SK-N-SH (cell line): ENCODE measurements around the gene NUBP1. TPM values are rescaled to one million over a fixed set of nuclear protein-coding genes. Genes with fewer than 3 reads are reported as not detected.

ENCODE experiments used
- CTCF ChIA-PET: fragments of 300-600, 350-600 bp; formaldehyde crosslinking; extraction: SDS; loops from one replicate; lab custom pipeline; 2021; lab: Yijun Ruan, JAX
- POLR2A ChIA-PET: fragments of 350-600 bp; sonication (Branson Sonifier 250); formaldehyde crosslinking; extraction: SDS; loops from one replicate; lab custom pipeline; 2020; ENCODE audit warnings: antibody characterized with exemption, inconsistent platforms; lab: Yijun Ruan, JAX
- DNase-seq: peaks from one replicate; pipeline ENCODE4 v3.0.0; 2012
- H2AFZ ChIP-seq: fragments of 200-600 bp; sonication (generic); 2 replicates; pipeline ENCODE4 v1.8.1; 2016; ENCODE audit warnings: antibody characterized with exemption, mild to moderate bottlenecking, low read depth
- H3F3A ChIP-seq: fragments of 200-600 bp; sonication (generic); replicated peaks from 2 replicates; pipeline ENCODE3; 2016; ENCODE audit warnings: antibody characterized with exemption, mild to moderate bottlenecking; ENCODE audit not compliant: insufficient read depth
- H3K27ac ChIP-seq, 2 experiments: fragments of 200-500 bp in 1 of 2; fragments of 200-600 bp in 1 of 2; sonication (Bioruptor generic) in 1 of 2; sonication (generic), shearing (Covaris generic) in 1 of 2; 2 replicates each; pipeline versions ENCODE4 v1.5.1 to v1.6.1; 2014 to 2016; ENCODE audit warnings: low read depth in 2 of 2, inconsistent platforms in 1 of 2, low read length in 1 of 2, mild to moderate bottlenecking in 1 of 2, mixed read lengths in 1 of 2
- H3K27me3 ChIP-seq: fragments of 200-600 bp; sonication (generic), shearing (Covaris generic); 2 replicates; pipeline ENCODE4 v1.6.1; 2016; ENCODE audit warnings: mixed run types; ENCODE audit not compliant: insufficient read depth
- H3K36me3 ChIP-seq, 2 experiments: fragments of 200-500 bp in 1 of 2; fragments of 200-600 bp in 1 of 2; sonication (Bioruptor generic) in 1 of 2; sonication (generic) in 1 of 2; replicated peaks in 1 of 2; 2 replicates each; pipeline versions ENCODE3 to v1.5.1; 2014 to 2016; ENCODE audit warnings: low read length in 1 of 2, mild to moderate bottlenecking in 1 of 2; ENCODE audit not compliant: insufficient read depth in 2 of 2, control insufficient read depth in 1 of 2
- H3K4me1 ChIP-seq, 2 experiments: fragments of 200-500 bp in 1 of 2; fragments of 200-600 bp in 1 of 2; sonication (Bioruptor generic) in 1 of 2; sonication (generic), shearing (Covaris generic) in 1 of 2; 2 replicates each; pipeline versions ENCODE4 v1.5.1 to v1.6.1; 2014 to 2016; ENCODE audit warnings: low read depth in 1 of 2, low read length in 1 of 2, mixed run types in 1 of 2; ENCODE audit not compliant: insufficient read depth in 2 of 2, control insufficient read depth in 1 of 2
- H3K4me2 ChIP-seq: fragments of 200-600 bp; sonication (generic), shearing (Covaris generic); 2 replicates; pipeline ENCODE4 v1.6.1; 2017; ENCODE audit warnings: mixed run types
- H3K4me3 ChIP-seq, 2 experiments: fragments of 200-500 bp in 1 of 2; fragments of 200-600 bp in 1 of 2; sonication (Bioruptor generic) in 1 of 2; sonication (generic), shearing (Covaris generic) in 1 of 2; 2 replicates each; pipeline versions ENCODE4 v1.5.1 to v1.8.1; 2014 to 2016; ENCODE audit warnings: low read depth in 2 of 2, inconsistent platforms in 1 of 2, low read length in 1 of 2, mild to moderate bottlenecking in 1 of 2, mixed read lengths in 1 of 2, moderate library complexity in 1 of 2
- H3K79me2 ChIP-seq: fragments of 200-600 bp; sonication (generic); 2 replicates; pipeline ENCODE4 v1.8.1; 2017; ENCODE audit warnings: mild to moderate bottlenecking; ENCODE audit not compliant: insufficient read depth
- H3K9ac ChIP-seq: fragments of 200-600 bp; sonication (generic); 2 replicates; pipeline ENCODE4 v1.6.1; 2017; ENCODE audit warnings: mixed run types
- H3K9me2 ChIP-seq: fragments of 200-600 bp; sonication (generic); 2 replicates; pipeline ENCODE4 v1.6.1; 2017; ENCODE audit warnings: mixed run types
- H3K9me3 ChIP-seq: fragments of 200-600 bp; sonication (generic); 2 replicates; pipeline ENCODE4 v1.6.1; 2017; ENCODE audit warnings: mixed run types, mild to moderate bottlenecking, moderate library complexity
- H4K20me1 ChIP-seq: fragments of 200-600 bp; sonication (generic); 2 replicates; pipeline ENCODE4 v1.6.1; 2017; ENCODE audit warnings: mild to moderate bottlenecking, mixed run types; ENCODE audit not compliant: insufficient read depth
- GATA2 ChIP-seq: sonication (generic); formaldehyde crosslinking; IDR thresholded peaks from 2 replicates; pipeline ENCODE4 v1.5.0; 2020; ENCODE audit warnings: mild to moderate bottlenecking, missing genetic modification reagents
- NFIC ChIP-seq: IDR thresholded peaks from 2 replicates; pipeline ENCODE4 v1.4.0; 2012; ENCODE audit warnings: borderline replicate concordance
- RFX5 ChIP-seq: IDR thresholded peaks from 2 replicates; pipeline ENCODE4 v1.6.1; 2012; ENCODE audit warnings: mild to moderate bottlenecking, improper control_type of control experiment, low read length
- SIN3A ChIP-seq: IDR thresholded peaks from 2 replicates; pipeline ENCODE4 v1.6.1; 2012; ENCODE audit warnings: low read depth, mild to moderate bottlenecking, low read length, moderate library complexity, borderline replicate concordance
- SMC3 ChIP-seq: IDR thresholded peaks from 2 replicates; pipeline ENCODE4 v1.6.1; 2012; ENCODE audit warnings: low read depth, low read length, improper control_type of control experiment
- TCF12 ChIP-seq: IDR thresholded peaks from 2 replicates; pipeline ENCODE4 v1.4.0; 2012
- YY1 ChIP-seq: IDR thresholded peaks from 2 replicates; pipeline ENCODE4 v1.4.0; 2012; ENCODE audit warnings: low read depth, mild to moderate bottlenecking
- whole genome bisulfite sequencing: methylation state at CpG from one replicate; pipeline ENCODE4 v1.1.6; 2017; ENCODE audit warnings: low lambda C conversion rate; 5-methylcytosine and 5-hydroxymethylcytosine counted together
- polyA plus RNA-seq, 3 experiments: library from polyadenylated mRNA; depleted of rRNA; stranded (reverse); fragments of >200 nt; gene quantifications; 2 replicates each; pipeline ENCODE4 v1.2.3, GENCODE V29; 2012
- TF ChIP-seq, protein P1 (sequence below): IDR thresholded peaks from 2 replicates; pipeline ENCODE4 v1.4.0; 2012; ENCODE audit warnings: low read depth, borderline replicate concordance
- TF ChIP-seq, protein P2 (sequence below): IDR thresholded peaks from 2 replicates; pipeline ENCODE4 v1.4.0; 2012; ENCODE audit warnings: low read depth, borderline replicate concordance
- TF ChIP-seq, protein P3 (sequence below): IDR thresholded peaks from 2 replicates; pipeline ENCODE4 v1.4.0; 2012; ENCODE audit warnings: low read depth
- TF ChIP-seq, protein P4 (sequence below): IDR thresholded peaks from 2 replicates; pipeline ENCODE4; 2012

Gene NUBP1
- polyA plus RNA-seq, 1 of the 3 experiments (the other 2 are of a cell fraction): 49.8 TPM

DNA sequence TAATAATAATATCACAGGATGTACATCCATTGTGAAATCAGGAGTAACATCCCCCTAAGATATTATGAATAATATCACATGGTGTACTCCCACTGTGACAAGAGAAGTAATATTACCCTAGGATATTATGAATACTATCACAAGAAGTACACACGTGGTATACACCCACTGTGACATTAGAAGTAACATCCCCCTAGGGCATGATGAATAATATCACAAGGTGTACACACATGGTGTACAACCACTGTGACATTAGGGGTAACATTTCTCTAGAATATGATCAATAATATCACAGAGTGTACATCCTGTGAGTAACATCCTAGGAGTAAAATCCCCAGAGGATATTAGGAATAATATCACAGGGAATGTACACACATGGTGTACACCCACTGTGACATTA lies 43.9 kb upstream of the NUBP1 start:
- Histone ChIP-seq H3K79me2 (no peaks in the 10 kb centered on the region), H3K27ac (no peak overlapping the region), H3K4me2 (no peak overlapping the region), H3K9ac (no peak overlapping the region), H3K4me3 (no peak overlapping the region), H3K9me3 (no peaks in the 10 kb centered on the region), H3F3A (no peaks in the 10 kb centered on the region), H3K27me3 (no peaks in the 10 kb centered on the region), H3K9me2 (no peaks in the 10 kb centered on the region), H3K36me3 (no peaks in the 10 kb centered on the region), H3K4me1 (no peaks in the 10 kb centered on the region), H4K20me1 (no peaks in the 10 kb centered on the region), H2AFZ (no peak overlapping the region)
- CTCF ChIA-PET: no interaction called here
- no peak for TF ChIP-seq SIN3A
- no peak for TF ChIP-seq NFIC
- no peak for TF ChIP-seq SMC3
- no peak for TF ChIP-seq GATA2
- TF ChIP-seq, protein P1, sequence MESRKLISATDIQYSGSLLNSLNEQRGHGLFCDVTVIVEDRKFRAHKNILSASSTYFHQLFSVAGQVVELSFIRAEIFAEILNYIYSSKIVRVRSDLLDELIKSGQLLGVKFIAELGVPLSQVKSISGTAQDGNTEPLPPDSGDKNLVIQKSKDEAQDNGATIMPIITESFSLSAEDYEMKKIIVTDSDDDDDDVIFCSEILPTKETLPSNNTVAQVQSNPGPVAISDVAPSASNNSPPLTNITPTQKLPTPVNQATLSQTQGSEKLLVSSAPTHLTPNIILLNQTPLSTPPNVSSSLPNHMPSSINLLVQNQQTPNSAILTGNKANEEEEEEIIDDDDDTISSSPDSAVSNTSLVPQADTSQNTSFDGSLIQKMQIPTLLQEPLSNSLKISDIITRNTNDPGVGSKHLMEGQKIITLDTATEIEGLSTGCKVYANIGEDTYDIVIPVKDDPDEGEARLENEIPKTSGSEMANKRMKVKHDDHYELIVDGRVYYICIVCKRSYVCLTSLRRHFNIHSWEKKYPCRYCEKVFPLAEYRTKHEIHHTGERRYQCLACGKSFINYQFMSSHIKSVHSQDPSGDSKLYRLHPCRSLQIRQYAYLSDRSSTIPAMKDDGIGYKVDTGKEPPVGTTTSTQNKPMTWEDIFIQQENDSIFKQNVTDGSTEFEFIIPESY: no peak
- TF ChIP-seq TCF12: no peak
- TF ChIP-seq, protein P2, sequence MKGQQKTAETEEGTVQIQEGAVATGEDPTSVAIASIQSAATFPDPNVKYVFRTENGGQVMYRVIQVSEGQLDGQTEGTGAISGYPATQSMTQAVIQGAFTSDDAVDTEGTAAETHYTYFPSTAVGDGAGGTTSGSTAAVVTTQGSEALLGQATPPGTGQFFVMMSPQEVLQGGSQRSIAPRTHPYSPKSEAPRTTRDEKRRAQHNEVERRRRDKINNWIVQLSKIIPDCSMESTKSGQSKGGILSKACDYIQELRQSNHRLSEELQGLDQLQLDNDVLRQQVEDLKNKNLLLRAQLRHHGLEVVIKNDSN: no peak
- TF ChIP-seq, protein P3, sequence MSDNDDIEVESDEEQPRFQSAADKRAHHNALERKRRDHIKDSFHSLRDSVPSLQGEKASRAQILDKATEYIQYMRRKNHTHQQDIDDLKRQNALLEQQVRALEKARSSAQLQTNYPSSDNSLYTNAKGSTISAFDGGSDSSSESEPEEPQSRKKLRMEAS: no peak
- DNase-seq: no peak
- POLR2A ChIA-PET: no interaction called here
- 0% methylated on average over 1 of the region's 1 CpG for WGBS

DNA sequence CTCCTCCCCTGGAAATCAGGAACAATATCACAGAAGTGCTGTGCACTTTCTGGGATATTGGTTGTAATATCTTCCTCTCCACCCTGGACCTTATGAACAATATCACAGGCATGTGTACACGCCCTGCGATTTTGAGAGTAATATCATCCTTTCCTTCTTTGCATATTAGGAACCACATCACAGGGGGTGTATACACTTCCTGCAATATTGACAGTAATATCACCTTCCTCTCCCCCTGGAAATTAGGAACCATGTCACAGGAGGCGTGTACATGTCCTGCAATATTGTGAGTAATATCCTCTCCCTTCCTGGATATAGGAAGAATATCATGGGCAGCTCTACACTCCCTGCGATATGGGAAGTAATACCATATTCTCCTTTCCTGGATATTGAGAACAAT lies 34.7 kb upstream of the NUBP1 start:
- WGBS: 37% methylated on average over 4 of the region's 4 CpGs

More for the DNA sequence above, 34.7 kb upstream of the NUBP1 start:
- no peaks in the 10 kb centered on the region for H3K9me3 ChIP-seq
- H3K9me2 ChIP-seq: no peaks in the 10 kb centered on the region
- DNase-seq: no peak
- no peak overlapping the region for H3K9ac ChIP-seq
- H3K36me3 ChIP-seq: no peaks in the 10 kb centered on the region
- H3F3A ChIP-seq: no peaks in the 10 kb centered on the region
- no peaks in the 10 kb centered on the region for H4K20me1 ChIP-seq
- H3K79me2 ChIP-seq: no peaks in the 10 kb centered on the region
- POLR2A ChIA-PET: no interaction called here
- CTCF ChIA-PET: no interaction called here
- no peak overlapping the region for H3K27ac ChIP-seq
- H3K4me2 ChIP-seq: no peak overlapping the region
- H3K4me1 ChIP-seq: no peaks in the 10 kb centered on the region
- no peaks in the 10 kb centered on the region; the same call in 1 of the 2 replicates for H3K27me3 ChIP-seq
- H2AFZ ChIP-seq: no peak overlapping the region
- TF ChIP-seq SIN3A (no peak), RFX5 (no peak), YY1 (no peak)
- TF ChIP-seq, protein P3: no peak
- TF ChIP-seq, protein P4, sequence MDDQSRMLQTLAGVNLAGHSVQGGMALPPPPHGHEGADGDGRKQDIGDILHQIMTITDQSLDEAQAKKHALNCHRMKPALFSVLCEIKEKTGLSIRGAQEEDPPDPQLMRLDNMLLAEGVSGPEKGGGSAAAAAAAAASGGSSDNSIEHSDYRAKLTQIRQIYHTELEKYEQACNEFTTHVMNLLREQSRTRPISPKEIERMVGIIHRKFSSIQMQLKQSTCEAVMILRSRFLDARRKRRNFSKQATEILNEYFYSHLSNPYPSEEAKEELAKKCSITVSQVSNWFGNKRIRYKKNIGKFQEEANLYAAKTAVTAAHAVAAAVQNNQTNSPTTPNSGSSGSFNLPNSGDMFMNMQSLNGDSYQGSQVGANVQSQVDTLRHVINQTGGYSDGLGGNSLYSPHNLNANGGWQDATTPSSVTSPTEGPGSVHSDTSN: no peak
- H3K4me3 ChIP-seq: no peak overlapping the region
